H9 (cell line): Measurements from ENCODE around the gene RUNX1. TPM values are rescaled to one million over a fixed set of nuclear protein-coding genes. Genes with fewer than 3 reads are reported as not detected.

ENCODE experiments used
- DNase-seq: peaks from one replicate; pipeline ENCODE4 v3.0.0-alpha.2; 2017
- H2AFZ ChIP-seq: one replicate; pipeline ENCODE4 v1.6.1; 2013; ENCODE audit warnings: mild to moderate bottlenecking, low read length, control low read depth, moderate library complexity
- H2AK5ac ChIP-seq: 2 replicates; pipeline ENCODE4 v1.6.1; 2013; ENCODE audit warnings: low read length, control low read depth, mixed read lengths; ENCODE audit not compliant: insufficient read length
- H2BK120ac ChIP-seq: one replicate; pipeline ENCODE4 v1.6.1; 2013; ENCODE audit warnings: low read depth, mild to moderate bottlenecking, low read length, control low read depth, inconsistent platforms; ENCODE audit not compliant: poor library complexity, severe bottlenecking
- H2BK12ac ChIP-seq: 2 replicates; pipeline ENCODE4 v1.6.1; 2013; ENCODE audit warnings: low read length, control low read depth, mixed read lengths, low read depth; ENCODE audit not compliant: insufficient read length
- H2BK15ac ChIP-seq: 2 replicates; pipeline ENCODE4 v1.6.1; 2013; ENCODE audit warnings: low read depth, low read length, control low read depth
- H2BK20ac ChIP-seq: one replicate; pipeline ENCODE4 v1.6.1; 2013; ENCODE audit warnings: low read depth, mild to moderate bottlenecking, low read length, control low read depth, inconsistent platforms; ENCODE audit not compliant: poor library complexity, severe bottlenecking
- H2BK5ac ChIP-seq: 2 replicates; pipeline ENCODE4 v1.6.1; 2013; ENCODE audit warnings: low read length, control low read depth, mixed read lengths; ENCODE audit not compliant: insufficient read length
- H3K14ac ChIP-seq: 2 replicates; pipeline ENCODE4 v1.6.1; 2013; ENCODE audit warnings: low read length, control low read depth; ENCODE audit not compliant: insufficient read depth
- H3K18ac ChIP-seq: 2 replicates; pipeline ENCODE4 v1.6.1; 2013; ENCODE audit warnings: low read depth, mild to moderate bottlenecking, mixed read lengths, low read length, control low read depth; ENCODE audit not compliant: insufficient read length
- H3K23ac ChIP-seq: 2 replicates; pipeline ENCODE4 v1.6.1; 2013; ENCODE audit warnings: low read length, control low read depth, mixed read lengths, low read depth; ENCODE audit not compliant: insufficient read length
- H3K23me2 ChIP-seq: 2 replicates; pipeline ENCODE4 v1.6.1; 2013; ENCODE audit warnings: low read depth, mild to moderate bottlenecking, mixed read lengths, low read length, control low read depth; ENCODE audit not compliant: insufficient read length, poor library complexity, severe bottlenecking
- H3K27ac ChIP-seq: 2 replicates; pipeline ENCODE4 v1.5.1; 2013; ENCODE audit warnings: low read length, control low read depth, mixed read lengths, low read depth; ENCODE audit not compliant: insufficient read length
- H3K27me3 ChIP-seq: 2 replicates; pipeline ENCODE4 v1.6.1; 2013; ENCODE audit warnings: low read length, control low read depth, inconsistent platforms; ENCODE audit not compliant: insufficient read depth
- H3K4ac ChIP-seq: 2 replicates; pipeline ENCODE4 v1.6.1; 2013; ENCODE audit warnings: low read depth, mild to moderate bottlenecking, control low read depth, inconsistent platforms, low read length, moderate library complexity
- H3K4me1 ChIP-seq: 2 replicates; pipeline ENCODE4 v1.6.1; 2013; ENCODE audit warnings: low read length, control low read depth, inconsistent platforms; ENCODE audit not compliant: insufficient read depth
- H3K4me2 ChIP-seq: 2 replicates; pipeline ENCODE4 v1.6.1; 2013; ENCODE audit warnings: low read length, control low read depth, mixed read lengths; ENCODE audit not compliant: insufficient read length, insufficient read depth
- H3K56ac ChIP-seq: 2 replicates; pipeline ENCODE4 v1.6.1; 2013; ENCODE audit warnings: low read depth, mild to moderate bottlenecking, mixed read lengths, low read length, control low read depth; ENCODE audit not compliant: insufficient read length
- H3K79me1 ChIP-seq: 2 replicates; pipeline ENCODE4 v1.6.1; 2013; ENCODE audit warnings: low read depth, mild to moderate bottlenecking, moderate library complexity, low read length, control low read depth, inconsistent platforms; ENCODE audit not compliant: insufficient read depth, poor library complexity, severe bottlenecking
- H3K79me2 ChIP-seq: 2 replicates; pipeline ENCODE4 v1.6.1; 2013; ENCODE audit warnings: low read length, control low read depth, inconsistent platforms; ENCODE audit not compliant: insufficient read depth
- H3K9ac ChIP-seq: 2 replicates; pipeline ENCODE4 v1.6.1; 2013; ENCODE audit warnings: low read length, control low read depth, mixed read lengths; ENCODE audit not compliant: insufficient read length; ENCODE audit errors: extremely low read depth
- H3K9me3 ChIP-seq: one replicate; pipeline ENCODE4 v1.6.1; 2013; ENCODE audit warnings: low read depth, low read length, inconsistent platforms; ENCODE audit not compliant: control insufficient read depth
- H3T11ph ChIP-seq: one replicate; pipeline ENCODE4 v1.6.1; 2013; ENCODE audit warnings: mild to moderate bottlenecking, low read length, control low read depth, inconsistent platforms
- H4K20me1 ChIP-seq: one replicate; pipeline ENCODE4 v1.6.1; 2013; ENCODE audit not compliant: control insufficient read depth, insufficient read length, insufficient read depth
- H4K5ac ChIP-seq: 2 replicates; pipeline ENCODE4 v1.6.1; 2013; ENCODE audit warnings: low read depth, mild to moderate bottlenecking, mixed read lengths, low read length, control low read depth; ENCODE audit not compliant: insufficient read length
- H4K8ac ChIP-seq: replicated peaks from 2 replicates; pipeline ENCODE4 v1.6.1; 2013; ENCODE audit warnings: low read length, control low read depth, mixed read lengths, low read depth; ENCODE audit not compliant: insufficient read length
- H4K91ac ChIP-seq: 2 replicates; pipeline ENCODE4 v1.6.1; 2013; ENCODE audit warnings: low read depth, mild to moderate bottlenecking, moderate library complexity, mixed read lengths, low read length, control low read depth; ENCODE audit not compliant: insufficient read length
- H3K27ac Mint-ChIP-seq, 3 experiments: 2 replicates in 2 of 3; 3 replicates in 1 of 3; pipeline ENCODE4 v1.8.0; 2020 to 2021; ENCODE audit warnings: mixed read lengths in 3 of 3, mild to moderate bottlenecking in 1 of 3, moderate library complexity in 1 of 3
- H3K27me3 Mint-ChIP-seq: 2 replicates; pipeline ENCODE4 v1.8.0; 2021; ENCODE audit warnings: low read depth, mild to moderate bottlenecking, moderate library complexity, mixed read lengths
- H3K36me3 Mint-ChIP-seq, 3 experiments: 2 replicates in 2 of 3; 3 replicates in 1 of 3; pipeline ENCODE4 v1.8.0; 2020 to 2021; ENCODE audit warnings: low read depth in 3 of 3, mixed read lengths in 3 of 3; ENCODE audit not compliant: insufficient read depth in 1 of 3
- H3K4me1 Mint-ChIP-seq, 2 experiments: 2 replicates each; pipeline ENCODE4 v1.8.0; 2020; ENCODE audit warnings: mixed read lengths in 2 of 2
- H3K4me3 Mint-ChIP-seq, 2 experiments: 2 replicates in 1 of 2; 3 replicates in 1 of 2; pipeline ENCODE4 v1.8.0; 2020 to 2021; ENCODE audit warnings: mild to moderate bottlenecking in 2 of 2, mixed read lengths in 2 of 2, moderate library complexity in 1 of 2
- H3K9me3 Mint-ChIP-seq, 2 experiments: 2 replicates in 1 of 2; 3 replicates in 1 of 2; pipeline ENCODE4 v1.8.0; 2020; ENCODE audit warnings: mild to moderate bottlenecking in 2 of 2, mixed read lengths in 2 of 2, moderate library complexity in 1 of 2
- CTCF ChIP-seq: fragments of 200-600 bp; sonication (generic); conservative IDR thresholded peaks from 3 replicates; pipeline ENCODE4 v1.8.0; 2021; ENCODE audit warnings: antibody characterized with exemption, mild to moderate bottlenecking
- WGBS: extraction: QIAGEN DNeasy Blood & Tissue Kit; methylation state at CpG from one replicate; pipeline ENCODE4 v1.1.7; 2013; ENCODE audit warnings: missing lambda C conversion rate, low lambda C conversion rate, mixed read lengths; ENCODE audit not compliant: insufficient read length; ENCODE audit errors: extremely low coverage; 5-methylcytosine and 5-hydroxymethylcytosine counted together
- total RNA-seq: library from RNA; stranded (reverse); gene quantifications from 2 replicates; pipeline ENCODE4 v1.2.1, GENCODE V29; 2021

Gene RUNX1
- total RNA-seq, 1 experiment from 2014 or later: 0.72 TPM

- Histone ChIP-seq H2BK15ac (no peak overlapping the region), H2BK20ac (no peak overlapping the region), H4K20me1 (no peaks in the 10 kb centered on the region), H3K9me3 (no peaks in the 10 kb centered on the region), H3K27me3 (no peaks in the 10 kb centered on the region), H3K23ac (no peak overlapping the region), H2BK12ac (no peak overlapping the region), H3K79me1 (no peaks in the 10 kb centered on the region), H3K56ac (no peak overlapping the region), H2BK5ac (no peak overlapping the region), H3T11ph (no peak overlapping the region), H3K27ac (no peak overlapping the region), H4K8ac (no peak overlapping the region), H2AK5ac (no peak overlapping the region), H3K14ac (no peak overlapping the region; the same call in 1 of the 2 replicates), H3K4me2 (no peak overlapping the region), H3K23me2 (no peaks in the 10 kb centered on the region), H4K5ac (no peak overlapping the region), H3K9ac (no peak overlapping the region), H3K4me1 (no peaks in the 10 kb centered on the region; the same call in 1 of the 2 replicates), H4K91ac (no peak overlapping the region), H2BK120ac (no peak overlapping the region), H3K18ac (no peak overlapping the region), H3K4ac (no peak overlapping the region), H2AFZ (no peak overlapping the region), H3K79me2 (no peaks in the 10 kb centered on the region)
- H3K27ac Mint-ChIP-seq: no peak overlapping the region
- peaks cover 5% of the 10 kb centered on the region for H3K27me3 Mint-ChIP-seq
- TF ChIP-seq CTCF: no peak
- no peaks in the 10 kb centered on the region for H3K9me3 Mint-ChIP-seq
- WGBS: no CpG with 5 or more reads among the region's 2 CpGs
- no peak for DNase-seq
- no peaks in the 10 kb centered on the region for H3K36me3 Mint-ChIP-seq
- no peak overlapping the region for H3K4me3 Mint-ChIP-seq
- H3K4me1 Mint-ChIP-seq: peaks cover 25 to 31% of the 10 kb centered on the region in 2 experiments
Measured at GRCh38 chr21:34911360-34911759, 137.7 kb downstream of the RUNX1 start.
